GM19351 (cell line): Measurements from ENCODE around the gene NR1H2.
"Not testable (repeated sequence)": the region's sequence is repeated elsewhere in the genome, so short reads cannot be mapped to it uniquely, and the experiment has no call there.

Source experiments
- ATAC-seq: cut with Tn5 transposase; IDR thresholded peaks from one replicate; pipeline ENCODE4 v1.9.1; 2021; ENCODE audit warnings: mild to moderate bottlenecking, moderate library complexity; ENCODE audit not compliant: unreplicated experiment

NR1H2 gene

DNA sequence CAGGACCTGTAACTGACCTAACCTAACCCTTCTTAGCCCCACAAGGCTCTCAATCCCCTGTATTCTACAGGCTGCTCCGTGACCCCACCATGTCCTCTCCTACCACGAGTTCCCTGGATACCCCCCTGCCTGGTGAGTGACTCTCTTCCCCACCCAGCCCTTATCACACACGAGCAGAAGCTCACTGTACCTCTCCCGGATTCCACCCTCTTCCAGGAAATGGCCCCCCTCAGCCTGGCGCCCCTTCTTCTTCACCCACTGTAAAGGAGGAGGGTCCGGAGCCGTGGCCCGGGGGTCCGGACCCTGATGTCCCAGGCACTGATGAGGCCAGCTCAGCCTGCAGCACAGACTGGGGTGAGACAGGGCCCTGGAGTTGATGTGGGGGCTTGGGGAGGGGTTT lies 1.3 kb downstream of the NR1H2 start:
- no peak for ATAC-seq

DNA sequence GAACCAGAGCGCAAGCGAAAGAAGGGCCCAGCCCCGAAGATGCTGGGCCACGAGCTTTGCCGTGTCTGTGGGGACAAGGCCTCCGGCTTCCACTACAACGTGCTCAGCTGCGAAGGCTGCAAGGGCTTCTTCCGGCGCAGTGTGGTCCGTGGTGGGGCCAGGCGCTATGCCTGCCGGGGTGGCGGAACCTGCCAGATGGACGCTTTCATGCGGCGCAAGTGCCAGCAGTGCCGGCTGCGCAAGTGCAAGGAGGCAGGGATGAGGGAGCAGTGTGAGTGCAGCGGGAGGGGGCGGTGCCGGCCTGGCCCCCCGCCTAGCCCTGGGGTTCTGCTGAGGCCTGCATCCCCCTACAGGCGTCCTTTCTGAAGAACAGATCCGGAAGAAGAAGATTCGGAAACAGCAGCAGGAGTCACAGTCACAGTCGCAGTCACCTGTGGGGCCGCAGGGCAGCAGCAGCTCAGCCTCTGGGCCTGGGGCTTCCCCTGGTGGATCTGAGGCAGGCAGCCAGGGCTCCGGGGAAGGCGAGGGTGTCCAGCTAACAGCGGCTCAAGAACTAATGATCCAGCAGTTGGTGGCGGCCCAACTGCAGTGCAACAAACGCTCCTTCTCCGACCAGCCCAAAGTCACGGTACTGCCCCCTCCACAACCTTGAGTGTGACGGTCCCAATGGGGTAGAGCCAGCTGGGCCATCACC lies 2.1 kb downstream of the NR1H2 start:
- ATAC-seq: no peak

DNA sequence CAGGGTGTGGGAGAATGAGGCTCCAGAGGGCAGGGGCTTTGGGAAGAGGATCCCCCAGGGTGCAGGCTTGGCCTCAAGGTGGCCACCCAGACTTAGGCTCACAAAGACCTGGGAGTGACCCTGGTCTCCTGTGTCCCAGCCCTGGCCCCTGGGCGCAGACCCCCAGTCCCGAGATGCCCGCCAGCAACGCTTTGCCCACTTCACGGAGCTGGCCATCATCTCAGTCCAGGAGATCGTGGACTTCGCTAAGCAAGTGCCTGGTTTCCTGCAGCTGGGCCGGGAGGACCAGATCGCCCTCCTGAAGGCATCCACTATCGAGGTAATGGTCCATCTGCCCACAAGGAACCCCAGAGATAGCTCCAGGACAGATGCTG lies 2.6 kb downstream of the NR1H2 start:
- no peak for ATAC-seq

DNA sequence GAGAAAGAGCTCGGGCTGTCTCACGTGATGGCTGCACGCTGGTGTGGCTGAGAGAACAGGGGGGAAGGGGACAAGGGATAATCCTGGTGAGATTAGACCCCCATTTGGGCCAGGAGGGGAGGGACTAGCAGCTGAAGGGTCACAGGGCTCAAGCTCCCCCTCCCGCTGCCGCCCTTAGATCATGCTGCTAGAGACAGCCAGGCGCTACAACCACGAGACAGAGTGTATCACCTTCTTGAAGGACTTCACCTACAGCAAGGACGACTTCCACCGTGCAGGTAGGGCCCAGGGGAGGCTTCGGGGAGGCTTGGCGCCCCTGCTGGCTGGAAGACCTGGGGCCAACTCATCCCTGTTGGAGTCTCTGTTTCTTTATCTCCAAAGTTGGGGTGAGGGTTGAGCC lies 3.3 kb downstream of the NR1H2 start:
- ATAC-seq: no peak

DNA sequence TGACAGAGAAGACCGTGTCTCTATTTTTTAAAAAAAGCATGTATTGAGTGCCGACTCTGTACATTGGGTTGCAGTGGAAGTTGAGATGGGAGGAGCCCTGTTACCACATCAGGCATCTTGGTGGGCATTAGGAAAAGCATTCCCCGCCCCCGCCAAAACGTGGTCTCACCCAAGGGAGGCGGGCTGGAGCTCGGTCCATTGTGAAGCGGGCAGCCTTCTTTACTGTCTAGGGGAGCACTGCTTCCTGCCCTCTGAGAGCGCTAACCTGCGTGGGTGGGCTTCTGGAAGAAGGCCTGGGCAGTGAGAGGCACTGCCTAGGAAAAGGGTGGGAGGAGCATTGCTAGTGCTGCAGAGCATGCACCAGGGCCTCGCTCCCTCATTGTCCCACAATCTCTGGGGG lies 3.9 kb downstream of the NR1H2 start:
- no peak for ATAC-seq

DNA sequence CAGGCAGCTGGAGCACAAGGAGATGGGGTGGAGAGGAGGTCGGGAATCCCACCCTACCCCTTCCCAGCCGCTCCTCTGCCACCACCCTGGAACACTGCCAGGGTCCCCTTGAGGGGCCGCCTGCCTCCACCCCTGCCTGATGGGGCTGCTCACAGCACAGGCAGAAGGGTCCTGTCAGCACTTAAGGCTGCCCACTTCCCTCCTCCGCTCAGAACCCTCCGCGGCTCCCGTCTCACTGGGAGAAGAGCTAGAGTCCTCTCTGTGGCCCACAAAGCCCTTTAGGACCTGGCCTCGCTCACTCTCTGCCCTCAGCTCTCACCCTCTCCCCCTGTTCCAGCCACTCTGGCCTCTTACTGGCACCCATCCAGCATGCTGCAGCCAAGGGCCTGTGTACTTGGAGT lies 4.5 kb downstream of the NR1H2 start:
- ATAC-seq: no peak

DNA sequence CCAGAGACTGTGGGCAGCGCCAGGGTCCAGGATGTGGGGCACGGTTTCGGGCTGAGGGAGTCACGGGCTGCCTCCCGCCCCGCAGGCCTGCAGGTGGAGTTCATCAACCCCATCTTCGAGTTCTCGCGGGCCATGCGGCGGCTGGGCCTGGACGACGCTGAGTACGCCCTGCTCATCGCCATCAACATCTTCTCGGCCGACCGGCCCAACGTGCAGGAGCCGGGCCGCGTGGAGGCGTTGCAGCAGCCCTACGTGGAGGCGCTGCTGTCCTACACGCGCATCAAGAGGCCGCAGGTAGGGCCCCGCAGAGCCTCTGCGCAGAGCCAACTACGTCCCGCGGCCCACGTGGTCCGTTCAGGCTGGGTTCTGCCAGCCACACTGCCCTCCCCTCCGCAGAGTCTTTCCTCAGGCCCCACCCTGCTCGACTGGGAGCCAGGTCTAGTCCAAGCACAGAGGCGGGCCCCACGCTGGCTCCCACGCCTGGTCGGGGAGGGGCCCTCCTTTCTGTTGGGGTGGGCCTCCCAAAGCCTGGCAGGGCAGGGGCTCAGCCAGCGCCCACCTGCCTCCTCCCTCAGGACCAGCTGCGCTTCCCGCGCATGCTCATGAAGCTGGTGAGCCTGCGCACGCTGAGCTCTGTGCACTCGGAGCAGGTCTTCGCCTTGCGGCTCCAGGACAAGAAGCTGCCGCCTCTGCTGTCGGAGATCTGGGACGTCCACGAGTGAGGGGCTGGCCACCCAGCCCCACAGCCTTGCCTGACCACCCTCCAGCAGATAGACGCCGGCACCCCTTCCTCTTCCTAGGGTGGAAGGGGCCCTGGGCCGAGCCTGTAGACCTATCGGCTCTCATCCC lies 5.8 kb downstream of the NR1H2 start:
- ATAC-seq: no peak

DNA sequence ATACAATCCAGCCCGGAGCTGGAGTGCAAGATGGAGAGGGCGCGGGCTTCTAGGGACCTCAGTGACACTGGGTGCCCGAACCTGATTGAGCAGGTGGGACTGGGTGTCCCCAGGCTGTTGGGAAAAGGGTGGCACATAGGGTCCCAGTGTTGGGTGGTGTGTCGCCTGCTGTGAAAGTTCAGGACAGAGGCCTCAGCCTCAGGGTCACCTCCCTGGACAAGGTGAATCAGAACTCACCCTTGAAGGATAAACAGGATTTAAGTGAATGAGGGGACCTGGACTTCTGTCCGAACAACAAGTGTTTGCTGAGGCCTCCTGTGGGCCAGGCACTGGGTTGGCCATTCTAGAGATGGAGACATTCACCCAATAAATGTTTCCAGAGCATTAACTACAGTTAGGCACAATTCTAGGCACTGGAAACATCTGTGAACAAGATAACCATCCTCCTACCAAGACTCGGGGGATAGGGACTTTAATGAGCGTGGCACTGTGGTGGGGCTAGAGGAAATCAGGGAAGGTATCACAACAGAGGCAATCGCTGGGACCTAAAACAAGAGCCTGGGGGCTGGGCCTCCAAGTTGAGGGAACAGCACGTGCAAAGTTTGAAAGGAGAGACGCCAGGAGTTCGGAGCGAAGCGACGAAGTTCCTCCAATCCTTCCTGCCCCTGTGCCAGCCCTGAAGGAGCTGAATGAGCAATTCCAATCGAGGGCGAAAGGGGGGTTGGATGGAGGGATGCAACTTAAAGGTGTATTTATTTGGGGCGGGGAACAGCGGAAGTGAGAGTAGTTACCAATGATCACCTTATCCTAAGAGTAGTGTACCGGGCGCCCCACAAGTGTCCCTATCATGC lies 7.0 kb downstream of the NR1H2 start:
- ATAC-seq: peak; percentile 21

DNA sequence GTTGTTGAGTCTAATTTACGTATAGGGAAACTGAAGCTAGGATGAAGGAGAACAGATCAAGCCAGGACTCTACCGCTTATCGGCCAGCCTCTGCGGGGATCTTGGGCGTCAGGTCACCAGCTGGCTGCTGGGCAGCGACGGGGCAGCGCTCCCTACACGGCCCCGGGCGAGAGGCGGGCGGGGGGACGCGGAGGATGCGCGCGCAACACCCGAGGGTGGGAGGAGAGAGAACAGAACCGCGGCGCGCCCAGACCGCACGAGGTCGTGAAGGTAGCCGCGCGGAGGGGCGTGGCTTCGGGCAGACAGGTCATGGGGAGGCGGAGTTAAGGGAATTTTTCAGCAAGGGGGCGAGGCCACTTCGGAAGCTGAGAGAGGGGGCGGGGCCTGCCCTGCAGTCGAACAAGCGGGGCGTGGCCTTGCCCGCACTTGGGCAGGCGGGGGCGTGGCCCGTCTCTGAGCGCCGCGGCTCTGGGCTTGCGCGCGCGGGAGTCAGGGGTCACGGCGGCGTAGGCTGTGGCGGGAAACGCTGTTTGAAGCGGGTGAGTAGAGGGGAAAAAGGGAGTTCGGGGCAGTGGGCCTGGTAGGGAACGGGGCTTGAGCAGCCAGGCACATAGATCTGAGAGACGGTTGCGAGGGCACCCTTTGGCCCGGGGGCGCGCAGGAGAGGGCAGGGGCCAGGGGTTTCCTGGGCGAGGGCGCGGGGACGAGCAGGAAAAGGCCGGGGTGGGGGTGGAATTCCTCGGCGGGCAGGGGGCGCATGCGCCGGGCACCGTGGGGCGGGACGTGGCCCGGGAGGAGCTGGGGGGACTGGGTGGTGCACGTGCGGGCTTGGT lies 7.8 kb downstream of the NR1H2 start, which contains the start of gene POLD1:
POLD1 (plus strand) TSS at position 496 of the 833 bp plus-strand sequence. CDS start 14,505 bp downstream, outside the sequence.
- peak; percentile 81 for ATAC-seq

DNA sequence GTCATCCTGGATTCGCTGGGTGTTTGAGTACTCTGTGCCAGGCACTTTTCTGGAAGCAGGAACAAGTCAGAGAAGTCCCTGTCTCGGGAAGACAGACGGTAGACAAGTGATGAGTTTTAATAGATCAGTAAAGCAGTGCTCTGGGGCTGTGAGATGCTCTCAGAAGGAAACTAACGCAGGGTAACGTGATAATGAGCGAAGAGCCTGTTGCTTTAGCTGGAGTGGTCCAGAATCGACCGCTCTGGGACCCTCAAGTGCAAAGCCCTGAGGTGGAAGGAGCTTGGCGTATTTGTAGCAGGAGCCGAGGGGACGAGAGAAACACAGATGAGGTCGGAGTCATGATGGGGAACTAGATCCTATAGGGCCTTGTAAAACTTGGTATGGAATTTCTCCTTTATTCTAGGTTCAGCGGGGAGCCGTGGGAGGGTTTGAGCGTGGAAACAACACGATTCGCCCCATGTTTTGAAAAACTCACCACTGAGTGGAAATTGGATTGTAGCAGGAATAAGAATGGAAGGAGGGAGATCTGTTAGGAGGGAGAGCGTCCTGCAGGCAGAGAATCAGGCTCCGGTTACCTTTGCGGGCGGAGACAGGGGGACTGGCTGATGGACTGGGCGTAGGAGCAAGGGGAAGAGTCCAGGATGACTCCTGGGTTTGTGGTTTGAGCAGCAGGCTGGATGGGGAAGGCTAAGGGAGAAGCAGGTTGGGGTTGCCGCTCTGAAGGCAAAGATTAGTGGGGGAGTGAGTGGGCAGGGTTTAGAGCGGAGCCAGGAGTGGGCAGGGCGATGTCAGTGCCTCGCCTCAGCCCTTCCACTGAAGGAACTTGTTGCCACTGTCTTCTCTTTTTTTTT lies 8.7 kb downstream of the NR1H2 start:
- ATAC-seq: no peak

DNA sequence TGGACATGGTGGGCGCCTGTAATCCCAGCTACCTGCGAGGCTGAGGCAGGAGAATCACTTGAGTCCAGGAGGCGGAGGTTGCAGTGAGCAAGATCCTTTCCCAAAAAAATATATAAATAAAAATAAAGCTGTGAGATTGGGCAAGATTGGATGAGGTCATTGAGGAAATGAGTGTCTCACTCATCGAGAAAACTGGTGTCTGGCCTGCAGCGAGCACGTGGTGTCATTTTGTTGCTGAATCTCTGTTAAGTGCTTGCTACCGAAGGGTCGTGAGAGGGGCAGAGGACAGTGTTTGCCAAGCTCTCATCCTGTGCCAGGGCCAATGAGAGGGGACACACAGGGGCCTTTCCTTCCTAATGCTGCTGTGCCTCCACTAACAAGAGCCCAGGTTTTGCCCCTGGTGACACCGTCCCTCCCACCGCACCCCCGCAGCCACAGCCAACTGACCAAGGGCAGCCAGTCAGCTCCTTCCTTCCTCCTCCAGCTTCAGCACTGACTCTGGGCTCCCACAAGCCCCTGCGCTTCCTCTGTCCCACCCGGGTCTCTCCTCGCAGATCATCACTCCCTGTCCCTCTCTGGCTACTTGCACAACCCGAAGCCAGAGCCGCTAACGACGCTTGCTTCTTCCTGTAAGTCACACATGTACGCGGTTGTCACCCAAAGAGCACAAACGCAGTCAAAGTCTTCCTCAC lies 11.1 kb downstream of the NR1H2 start:
- ATAC-seq: no peak

DNA sequence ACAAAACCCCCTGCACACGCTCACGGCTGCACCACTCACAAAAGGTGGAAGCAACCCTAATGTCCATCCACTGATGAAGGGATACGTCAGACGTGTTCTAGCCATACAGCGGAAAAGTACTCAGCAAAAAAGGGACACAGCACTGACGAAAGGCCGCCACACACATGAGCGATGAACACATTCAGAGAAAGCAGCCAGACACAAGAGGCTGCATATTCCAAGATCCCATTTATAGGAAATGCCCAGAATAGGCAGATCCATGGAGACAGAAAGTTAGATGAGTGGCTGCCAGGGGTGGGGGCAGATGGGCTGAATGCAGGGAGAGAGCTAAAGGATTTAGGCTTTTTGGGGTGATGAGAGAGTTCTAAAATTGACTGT lies 11.6 kb downstream of the NR1H2 start:
- ATAC-seq: no peak

DNA sequence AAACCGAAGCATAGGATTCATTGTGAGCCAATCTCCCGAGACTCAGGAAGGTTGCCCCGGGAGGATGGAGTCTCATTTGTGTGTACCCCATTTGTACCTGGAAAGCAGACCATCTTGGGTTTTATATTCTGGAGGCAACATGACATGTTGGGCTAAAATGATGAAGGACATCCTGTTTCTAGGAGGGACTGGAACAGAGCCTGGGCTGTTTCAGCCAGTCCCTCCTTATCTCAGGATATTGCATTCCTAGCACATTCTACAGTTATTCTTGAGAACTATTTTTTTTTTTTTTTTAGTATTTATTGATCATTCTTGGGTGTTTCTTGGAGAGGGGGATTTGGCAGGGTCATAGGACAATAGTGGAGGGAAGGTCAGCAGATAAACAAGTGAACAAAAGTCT lies 14.0 kb downstream of the NR1H2 start:
- not testable (repeated sequence) for ATAC-seq

DNA sequence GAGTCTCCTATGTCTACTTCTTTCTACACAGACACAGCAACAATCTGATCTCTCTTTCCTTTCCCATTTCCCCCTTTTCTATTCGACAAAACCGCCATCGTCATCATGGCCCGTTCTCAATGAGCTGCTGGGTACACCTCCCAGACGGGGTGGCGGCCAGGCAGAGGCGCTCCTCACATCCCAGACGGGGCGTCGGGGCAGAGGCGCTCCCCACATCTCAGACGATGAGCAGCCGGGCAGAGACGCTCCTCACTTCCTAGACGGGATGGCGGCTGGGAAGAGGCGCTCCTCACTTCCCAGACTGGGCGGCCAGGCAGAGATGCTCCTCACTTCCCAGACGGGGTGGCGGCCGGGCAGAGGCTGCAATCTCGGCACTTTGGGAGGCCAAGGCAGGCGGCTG lies 14.7 kb downstream of the NR1H2 start:
- ATAC-seq: not testable (repeated sequence)

DNA sequence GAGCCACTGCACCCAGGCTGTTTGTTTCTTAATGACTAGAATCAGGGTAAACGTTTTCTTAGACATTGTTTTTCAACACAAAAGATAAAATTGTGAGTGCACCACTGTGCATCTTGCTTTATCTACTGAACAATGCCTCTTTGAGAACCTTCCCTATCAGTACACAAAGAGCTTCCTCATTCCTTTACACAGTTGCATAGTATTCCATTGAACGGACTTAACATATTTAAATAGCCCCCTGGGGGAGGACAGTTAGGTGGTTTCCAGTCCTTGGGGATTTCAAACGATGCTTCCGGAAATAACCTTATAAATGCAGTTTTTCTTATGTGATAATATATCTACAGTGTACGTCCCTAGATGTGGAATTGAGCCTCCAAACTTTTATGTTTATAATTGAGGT lies 16.5 kb downstream of the NR1H2 start:
- ATAC-seq: no peak

DNA sequence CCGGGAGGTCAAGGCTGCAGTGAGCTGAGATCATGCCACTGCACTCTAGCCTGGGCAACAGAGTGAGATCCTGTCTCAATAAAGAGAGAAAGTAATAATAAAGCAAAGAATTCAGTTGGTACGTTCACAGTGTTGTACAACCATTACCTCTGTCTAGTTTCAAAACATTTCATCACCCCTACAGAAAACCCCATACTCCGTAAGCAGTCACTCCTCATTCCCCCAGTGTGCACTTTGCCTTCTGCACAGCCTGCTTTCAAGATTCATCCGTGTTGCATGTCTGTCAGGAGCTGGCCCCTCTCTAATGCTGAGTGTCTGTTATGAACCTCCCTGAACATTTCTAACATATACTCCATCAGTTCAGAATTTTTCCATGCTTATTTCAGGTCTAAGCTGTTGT lies 17.3 kb downstream of the NR1H2 start:
- ATAC-seq: no peak

DNA sequence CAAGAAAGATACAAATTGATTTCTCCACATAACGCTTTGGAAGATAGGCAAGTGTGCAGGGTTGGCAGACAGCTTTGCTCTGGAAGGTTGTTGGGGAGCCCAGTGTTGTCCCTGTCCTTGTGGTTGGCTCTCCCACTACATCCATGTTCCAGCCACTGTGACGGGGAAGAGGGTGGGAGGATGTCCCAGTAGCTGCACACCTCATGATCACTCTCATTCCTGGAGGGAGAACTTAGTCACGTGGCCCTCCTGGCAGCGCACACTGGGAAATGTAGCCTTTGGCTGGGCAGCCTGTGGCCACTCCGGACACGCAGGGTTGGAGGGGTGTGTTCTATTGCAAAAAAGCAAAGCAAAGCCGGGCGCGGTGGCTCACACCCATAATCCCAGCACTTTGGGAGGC lies 17.8 kb downstream of the NR1H2 start:
- ATAC-seq: no peak

DNA sequence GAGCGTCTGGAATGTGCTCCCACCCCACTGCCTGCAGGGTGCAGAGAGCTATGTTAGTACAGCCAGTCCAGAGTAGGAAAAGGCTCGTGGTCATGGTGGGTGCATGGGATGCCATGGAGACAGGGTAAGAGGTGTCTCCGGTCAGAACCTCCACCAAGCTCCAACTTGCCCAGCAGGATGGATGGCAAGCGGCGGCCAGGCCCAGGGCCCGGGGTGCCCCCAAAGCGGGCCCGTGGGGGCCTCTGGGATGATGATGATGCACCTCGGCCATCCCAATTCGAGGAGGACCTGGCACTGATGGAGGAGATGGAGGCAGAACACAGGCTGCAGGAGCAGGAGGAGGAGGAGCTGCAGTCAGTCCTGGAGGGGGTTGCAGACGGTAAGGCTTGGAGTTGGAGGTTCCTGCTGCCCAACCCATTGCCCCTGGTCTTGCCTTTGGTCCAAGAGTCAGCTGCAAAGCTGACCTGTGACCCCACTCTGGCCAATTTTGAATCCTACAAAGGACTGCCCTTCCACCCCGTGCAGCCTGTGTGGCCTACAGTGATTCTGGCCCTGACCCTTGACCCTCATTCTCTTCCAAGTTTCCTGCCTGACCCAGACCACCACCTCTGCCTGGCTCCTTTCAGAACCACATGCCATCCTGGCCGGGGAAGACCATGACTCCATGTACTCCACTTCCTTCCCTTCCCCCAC lies 22.6 kb downstream of the NR1H2 start:
- no peak for ATAC-seq

DNA sequence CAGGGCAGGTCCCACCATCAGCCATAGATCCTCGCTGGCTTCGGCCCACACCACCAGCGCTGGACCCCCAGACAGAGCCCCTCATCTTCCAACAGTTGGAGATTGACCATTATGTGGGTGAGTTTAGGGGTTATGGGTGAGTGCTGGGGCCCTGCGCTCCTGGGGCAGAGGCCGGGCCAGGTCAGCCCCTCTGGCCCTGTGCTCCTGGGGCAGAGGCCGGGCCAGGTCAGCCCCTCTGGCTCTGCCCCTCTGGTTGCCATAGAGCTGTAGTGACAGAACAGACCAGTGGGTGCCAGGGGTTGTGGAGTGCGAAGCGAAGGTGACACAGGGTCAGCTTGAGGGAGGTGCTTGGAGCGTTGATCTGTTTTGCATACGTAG lies 23.1 kb downstream of the NR1H2 start:
- no peak for ATAC-seq
